Measurements from ENCODE around the gene MAPK6.

The MAPK6 gene

DNA sequence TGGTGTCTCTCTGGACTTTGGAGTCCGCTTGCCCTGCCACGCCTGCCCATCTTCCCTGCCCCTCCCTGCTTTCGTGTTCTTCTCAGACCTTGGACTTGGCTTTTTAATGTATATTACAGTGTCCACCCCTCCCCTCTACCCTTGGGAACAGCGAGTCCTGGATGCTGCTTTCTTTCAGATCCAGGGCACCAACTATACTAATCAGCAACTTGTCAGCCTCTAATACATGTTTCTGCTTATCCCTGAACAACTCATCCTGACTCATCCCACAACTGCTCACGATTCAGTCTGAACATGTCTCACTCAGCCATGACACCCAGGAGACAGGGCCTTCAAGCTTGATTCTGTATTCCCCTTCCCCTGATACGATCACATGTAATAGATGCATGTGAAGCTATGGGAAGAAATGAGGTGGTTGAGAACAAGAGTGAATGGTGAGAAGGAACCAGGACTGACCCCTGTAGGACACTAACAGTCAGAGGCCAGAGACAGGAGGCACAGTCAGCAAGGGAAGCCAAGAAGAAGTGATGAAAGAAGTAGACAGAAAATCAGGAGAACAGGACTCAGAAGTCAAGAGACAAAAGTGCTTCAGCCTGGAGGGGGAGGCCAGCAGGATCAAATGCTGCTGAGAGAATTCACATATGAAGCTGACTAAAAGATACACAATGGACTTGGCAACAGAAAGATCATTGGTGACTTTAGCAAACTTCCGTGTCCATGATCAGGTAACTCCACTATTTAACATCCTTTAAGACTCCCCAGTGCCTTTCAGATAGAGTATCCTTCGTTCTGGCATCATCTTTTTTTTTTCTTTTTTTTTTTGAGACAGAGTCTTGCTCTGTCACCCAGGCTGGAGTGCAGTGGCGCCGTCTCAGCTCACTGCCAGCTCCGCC, 58.1 kb downstream of the MAPK6 start:
- H3K4me3 ChIP-seq (replicated peaks; ENCODE audit: low read depth, low read length): no peak overlapping the region
- peak; percentile 60 for DNase-seq (ENCODE audit: low read depth)
- TF ChIP-seq, protein P1, sequence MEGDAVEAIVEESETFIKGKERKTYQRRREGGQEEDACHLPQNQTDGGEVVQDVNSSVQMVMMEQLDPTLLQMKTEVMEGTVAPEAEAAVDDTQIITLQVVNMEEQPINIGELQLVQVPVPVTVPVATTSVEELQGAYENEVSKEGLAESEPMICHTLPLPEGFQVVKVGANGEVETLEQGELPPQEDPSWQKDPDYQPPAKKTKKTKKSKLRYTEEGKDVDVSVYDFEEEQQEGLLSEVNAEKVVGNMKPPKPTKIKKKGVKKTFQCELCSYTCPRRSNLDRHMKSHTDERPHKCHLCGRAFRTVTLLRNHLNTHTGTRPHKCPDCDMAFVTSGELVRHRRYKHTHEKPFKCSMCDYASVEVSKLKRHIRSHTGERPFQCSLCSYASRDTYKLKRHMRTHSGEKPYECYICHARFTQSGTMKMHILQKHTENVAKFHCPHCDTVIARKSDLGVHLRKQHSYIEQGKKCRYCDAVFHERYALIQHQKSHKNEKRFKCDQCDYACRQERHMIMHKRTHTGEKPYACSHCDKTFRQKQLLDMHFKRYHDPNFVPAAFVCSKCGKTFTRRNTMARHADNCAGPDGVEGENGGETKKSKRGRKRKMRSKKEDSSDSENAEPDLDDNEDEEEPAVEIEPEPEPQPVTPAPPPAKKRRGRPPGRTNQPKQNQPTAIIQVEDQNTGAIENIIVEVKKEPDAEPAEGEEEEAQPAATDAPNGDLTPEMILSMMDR (IDR thresholded peaks at IDR 0.05; ENCODE audit: low read length, missing control alignments): peak; percentile 23

DNA sequence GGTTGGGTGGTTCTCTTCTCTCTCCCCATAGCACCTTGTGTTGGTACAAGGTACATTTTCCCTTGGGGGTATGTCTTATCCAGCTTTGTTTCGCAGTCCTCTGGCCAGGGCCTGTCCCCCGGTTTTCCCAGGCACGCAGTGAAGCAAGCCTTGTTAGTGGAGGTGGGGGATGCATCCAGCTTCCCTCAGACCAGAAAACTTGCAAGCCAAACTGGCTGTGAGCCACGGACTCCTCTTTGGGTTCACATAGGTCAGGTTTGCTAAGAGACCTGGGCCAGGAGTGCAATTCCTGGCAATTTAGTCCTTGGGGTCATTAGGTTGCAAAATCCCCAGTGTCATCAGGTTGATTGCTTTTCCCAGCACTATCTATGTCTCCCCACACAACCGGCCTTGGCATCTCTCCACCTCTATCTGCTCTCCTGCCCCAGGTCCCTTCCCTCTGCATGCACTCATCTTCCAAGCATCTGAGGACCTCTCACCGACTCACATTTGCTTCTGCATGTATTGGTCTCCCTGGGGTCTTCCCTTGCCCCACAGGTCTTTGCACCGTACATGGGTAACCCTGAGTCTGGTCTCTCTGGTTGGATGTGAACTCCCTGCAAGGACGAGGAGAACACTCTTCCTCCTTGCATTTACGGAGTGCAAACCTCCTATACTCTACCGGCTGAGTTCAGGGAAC, 59.3 kb downstream of the MAPK6 start:
- no peak for DNase-seq (ENCODE audit: low read depth)
- H3K4me3 ChIP-seq (replicated peaks; ENCODE audit: low read depth, low read length): no peak overlapping the region
- TF ChIP-seq, protein P1 (IDR thresholded peaks at IDR 0.05; ENCODE audit: low read length, missing control alignments): no peak

DNA sequence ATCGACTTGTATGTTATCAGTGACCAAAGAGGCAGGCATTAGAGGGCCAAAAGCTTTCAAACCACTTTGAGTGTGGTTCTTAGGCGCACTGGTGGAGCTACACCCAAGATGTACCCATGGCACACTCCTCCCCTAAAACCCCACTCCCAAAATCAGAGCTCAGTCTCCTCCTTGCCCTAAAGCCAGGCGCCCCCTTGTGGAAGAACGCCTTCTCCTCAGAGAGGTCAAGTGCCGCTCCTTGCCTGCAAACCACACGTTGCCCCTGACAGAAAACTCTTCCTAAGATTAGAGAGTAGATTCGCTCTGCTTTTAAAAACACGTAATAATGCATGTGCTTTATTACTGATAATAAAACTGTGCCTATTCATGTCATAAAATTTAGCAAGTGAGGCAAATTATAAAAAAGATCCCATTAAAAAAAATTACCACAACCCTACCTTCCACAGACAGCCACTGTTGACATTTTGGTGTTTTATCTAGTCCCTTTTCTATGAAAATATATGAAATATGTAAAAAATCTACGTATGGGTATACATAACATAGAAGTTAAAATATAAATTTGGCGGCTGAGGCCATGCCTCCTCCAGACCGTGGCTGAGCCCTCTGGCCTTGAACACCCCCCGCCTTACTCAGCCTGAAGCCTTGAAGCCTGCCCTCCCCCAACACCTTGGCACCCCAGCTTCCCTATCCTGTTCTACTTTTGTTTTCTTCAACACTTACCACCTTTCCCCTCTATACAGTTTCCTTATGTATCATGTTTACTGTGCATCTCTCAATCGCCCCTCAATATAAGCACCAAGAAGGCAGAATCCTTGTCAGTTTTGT, 60.1 kb downstream of the MAPK6 start:
- peak; percentile 73 for DNase-seq (ENCODE audit: low read depth)
- TF ChIP-seq, protein P1 (IDR thresholded peaks at IDR 0.05; ENCODE audit: low read length, missing control alignments): peak; percentile 88
- H3K4me3 ChIP-seq (replicated peaks; ENCODE audit: low read depth, low read length): no peak overlapping the region

DNA sequence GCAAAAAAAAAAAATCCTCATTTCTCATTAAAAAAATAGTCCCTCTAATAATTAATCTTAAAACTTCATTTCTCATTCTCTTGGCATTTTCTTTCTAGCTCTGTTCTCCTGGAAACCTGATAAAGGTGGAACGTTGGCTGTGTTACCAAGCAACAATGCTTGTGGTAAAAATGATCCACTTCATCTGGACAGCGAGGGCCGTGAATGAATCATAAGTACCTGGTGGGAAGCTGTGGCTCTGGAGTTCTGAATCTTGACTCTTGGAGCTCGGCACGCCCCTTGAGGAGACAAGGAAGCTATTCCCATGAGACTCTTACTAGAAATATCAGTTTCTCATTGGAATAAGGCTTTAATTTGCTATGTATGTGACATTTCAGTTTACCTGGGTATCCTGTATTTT, 61.0 kb downstream of the MAPK6 start:
- TF ChIP-seq, protein P1 (IDR thresholded peaks at IDR 0.05; ENCODE audit: low read length, missing control alignments): no peak
- DNase-seq (ENCODE audit: low read depth): peak; percentile 31
- no peak overlapping the region for H3K4me3 ChIP-seq (replicated peaks; ENCODE audit: low read depth, low read length)

DNA sequence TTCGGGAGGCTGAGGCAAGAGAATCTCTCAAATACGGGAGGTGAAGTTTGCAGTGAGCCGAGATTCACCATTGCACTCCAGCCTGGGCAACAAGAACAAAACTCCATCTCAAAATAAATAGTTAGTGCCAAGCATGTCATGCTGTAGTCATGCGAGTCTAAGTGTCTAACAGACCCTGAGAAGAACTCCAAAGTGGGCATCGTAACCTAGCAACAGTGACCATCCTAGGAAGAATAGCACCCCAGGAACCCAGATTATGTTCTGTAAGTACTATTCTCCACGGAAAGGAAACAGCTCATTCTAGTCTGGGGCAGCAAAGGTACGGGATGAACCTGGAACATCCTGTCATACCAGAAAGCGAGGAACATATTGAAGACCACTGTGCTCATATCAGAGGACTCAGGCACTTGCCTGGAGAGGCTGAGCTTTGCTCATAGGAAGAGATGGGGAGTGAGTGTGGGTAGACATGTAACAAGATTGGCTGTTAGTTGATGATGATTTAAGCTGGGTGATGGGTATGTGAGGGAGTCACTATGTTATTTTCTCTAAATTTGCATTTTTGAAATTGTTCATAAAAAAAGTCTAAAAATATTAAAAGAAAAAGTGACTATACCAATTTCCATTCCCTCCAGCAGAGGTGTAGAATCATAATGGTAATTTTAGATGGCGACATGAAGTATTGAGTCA, 61.8 kb downstream of the MAPK6 start:
- no peak overlapping the region for H3K4me3 ChIP-seq (replicated peaks; ENCODE audit: low read depth, low read length)
- TF ChIP-seq, protein P1 (IDR thresholded peaks at IDR 0.05; ENCODE audit: low read length, missing control alignments): no peak
- no peak for DNase-seq (ENCODE audit: low read depth)
